ENCODE measurements around the gene POLR2B.
"Not testable (repeated sequence)": the region's sequence is repeated elsewhere in the genome, so short reads cannot be mapped to it uniquely, and the experiment has no call there.

The POLR2B gene

GRCh38 chr4:57053508-57053907, 74.8 kb downstream of the POLR2B start:
- no peak for DNase-seq (ENCODE audit: low read depth)

GRCh38 chr4:57055886-57056285, 77.2 kb downstream of the POLR2B start:
- no peak for DNase-seq (ENCODE audit: low read depth)

GRCh38 chr4:57059890-57060716, 81.4 kb downstream of the POLR2B start:
- DNase-seq (ENCODE audit: low read depth), result no peak

GRCh38 chr4:57060717-57061067, 82.0 kb downstream of the POLR2B start:
- DNase-seq (ENCODE audit: low read depth), result not testable (repeated sequence)

- no peak for DNase-seq (ENCODE audit: low read depth)
Measured at GRCh38 chr4:57061395-57061794, 82.7 kb downstream of the POLR2B start.

GRCh38 chr4:57063518-57063917, 84.8 kb downstream of the POLR2B start:
- DNase-seq (ENCODE audit: low read depth), result no peak

GRCh38 chr4:57064120-57064519, 85.4 kb downstream of the POLR2B start:
- DNase-seq (ENCODE audit: low read depth), result no peak

GRCh38 chr4:57064811-57065711, 86.4 kb downstream of the POLR2B start:
- DNase-seq (ENCODE audit: low read depth), result no peak

GRCh38 chr4:57065730-57066482, 87.2 kb downstream of the POLR2B start:
- DNase-seq (ENCODE audit: low read depth), result no peak

GRCh38 chr4:57068237-57068981, 89.7 kb downstream of the POLR2B start:
- DNase-seq (ENCODE audit: low read depth), result no peak

GRCh38 chr4:57070461-57070860, 91.8 kb downstream of the POLR2B start:
- DNase-seq (ENCODE audit: low read depth), result no peak

GRCh38 chr4:57071326-57071725, 92.6 kb downstream of the POLR2B start:
- no peak for DNase-seq (ENCODE audit: low read depth)

GRCh38 chr4:57073559-57073958, 94.9 kb downstream of the POLR2B start:
- no peak for DNase-seq (ENCODE audit: low read depth)

GRCh38 chr4:57074744-57075143, 96.0 kb downstream of the POLR2B start:
- DNase-seq (ENCODE audit: low read depth), result no peak

GRCh38 chr4:57075367-57075766, 96.7 kb downstream of the POLR2B start:
- no peak for DNase-seq (ENCODE audit: low read depth)

GRCh38 chr4:57076646-57077045, 98.0 kb downstream of the POLR2B start:
- no peak for DNase-seq (ENCODE audit: low read depth)

GRCh38 chr4:57077550-57078343, 99.1 kb downstream of the POLR2B start:
- no peak for DNase-seq (ENCODE audit: low read depth)

GRCh38 chr4:57078685-57079521, 100.2 kb downstream of the POLR2B start:
- DNase-seq (ENCODE audit: low read depth), result no peak

Measured in activated gamma-delta T cell treated with anti-CD3 and anti-CD28 coated beads, Interleukin-2, amount 50 U/mL, for 16 hours (primary cell).